ENCODE data around the gene SATB2.

DNA sequence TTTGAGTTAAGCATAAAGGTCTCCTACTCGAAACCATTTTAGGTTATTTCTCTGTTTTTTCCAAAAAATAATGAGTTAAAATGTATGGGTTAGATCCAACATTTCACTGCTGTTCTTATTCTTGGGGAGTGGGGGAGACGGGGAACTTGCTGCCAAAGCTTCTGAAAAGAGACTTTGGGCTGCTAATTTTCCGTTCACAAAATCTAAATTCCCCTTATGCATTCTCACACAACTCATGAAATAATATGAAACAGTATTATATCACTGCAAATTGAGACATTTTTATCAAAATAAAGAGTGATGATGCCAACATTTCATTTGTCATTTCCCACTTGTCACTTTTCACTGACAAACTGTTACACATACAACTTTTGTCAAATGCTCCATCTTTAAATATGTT is 7.8 kb downstream of the SATB2 start:
- TF ChIP-seq, protein P1, sequence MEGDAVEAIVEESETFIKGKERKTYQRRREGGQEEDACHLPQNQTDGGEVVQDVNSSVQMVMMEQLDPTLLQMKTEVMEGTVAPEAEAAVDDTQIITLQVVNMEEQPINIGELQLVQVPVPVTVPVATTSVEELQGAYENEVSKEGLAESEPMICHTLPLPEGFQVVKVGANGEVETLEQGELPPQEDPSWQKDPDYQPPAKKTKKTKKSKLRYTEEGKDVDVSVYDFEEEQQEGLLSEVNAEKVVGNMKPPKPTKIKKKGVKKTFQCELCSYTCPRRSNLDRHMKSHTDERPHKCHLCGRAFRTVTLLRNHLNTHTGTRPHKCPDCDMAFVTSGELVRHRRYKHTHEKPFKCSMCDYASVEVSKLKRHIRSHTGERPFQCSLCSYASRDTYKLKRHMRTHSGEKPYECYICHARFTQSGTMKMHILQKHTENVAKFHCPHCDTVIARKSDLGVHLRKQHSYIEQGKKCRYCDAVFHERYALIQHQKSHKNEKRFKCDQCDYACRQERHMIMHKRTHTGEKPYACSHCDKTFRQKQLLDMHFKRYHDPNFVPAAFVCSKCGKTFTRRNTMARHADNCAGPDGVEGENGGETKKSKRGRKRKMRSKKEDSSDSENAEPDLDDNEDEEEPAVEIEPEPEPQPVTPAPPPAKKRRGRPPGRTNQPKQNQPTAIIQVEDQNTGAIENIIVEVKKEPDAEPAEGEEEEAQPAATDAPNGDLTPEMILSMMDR (IDR thresholded peaks at IDR 0.05), result no peak
- no peak for TF ChIP-seq POLR2AphosphoS5 (IDR thresholded peaks at IDR 0.05)

Data from stomach (tissue), 4 donors.